Parathyroid adenoma (tissue), 2 donors: ENCODE measurements around the gene PPP2R3C.

Source experiments
- H2AFZ ChIP-seq: fragments of 300-600 bp; sonication (generic); one replicate; pipeline ENCODE4 v1.7.0; 2017; ENCODE audit warnings: antibody characterized with exemption, mild to moderate bottlenecking
- H3K27ac ChIP-seq: fragments of 300-600 bp; sonication (generic); one replicate; pipeline ENCODE4 v1.7.0; 2017
- H3K27me3 ChIP-seq: fragments of 300-600 bp; sonication (generic); one replicate; pipeline ENCODE4 v1.7.0; 2017; ENCODE audit warnings: low read length; ENCODE audit not compliant: control insufficient read depth, insufficient read depth
- H3K36me3 ChIP-seq: fragments of 300-600 bp; sonication (generic); one replicate; pipeline ENCODE4 v1.7.0; 2017; ENCODE audit warnings: low read length; ENCODE audit not compliant: control insufficient read depth, insufficient read depth
- H3K4me1 ChIP-seq: fragments of 300-600 bp; sonication (generic); one replicate; pipeline ENCODE4 v1.7.0; 2017; ENCODE audit warnings: control low read depth
- H3K4me2 ChIP-seq: fragments of 300-600 bp; sonication (generic); one replicate; pipeline ENCODE4 v1.7.0; 2017; ENCODE audit warnings: low read length
- H3K4me3 ChIP-seq: fragments of 300-600 bp; sonication (generic); one replicate; pipeline ENCODE4 v1.7.0; 2017; ENCODE audit warnings: low read depth, low read length
- H3K79me2 ChIP-seq: fragments of 300-600 bp; sonication (generic); one replicate; pipeline ENCODE4 v1.7.0; 2017; ENCODE audit warnings: control low read depth
- H3K9ac ChIP-seq: fragments of 300-600 bp; sonication (generic); one replicate; pipeline ENCODE4 v1.7.0; 2017; ENCODE audit warnings: mild to moderate bottlenecking
- H3K9me3 ChIP-seq: fragments of 300-600 bp; sonication (generic); one replicate; pipeline ENCODE4 v1.7.0; 2017; ENCODE audit warnings: low read length; ENCODE audit not compliant: control insufficient read depth
- TF ChIP-seq, protein P1 (sequence below): fragments of 300-600 bp; sonication (generic); IDR thresholded peaks from one replicate; pipeline ENCODE4 v1.7.0; 2017; ENCODE audit warnings: antibody characterized with exemption, mild to moderate bottlenecking
- donor health status: primary hyperparathyroidism.

PPP2R3C gene

DNA sequence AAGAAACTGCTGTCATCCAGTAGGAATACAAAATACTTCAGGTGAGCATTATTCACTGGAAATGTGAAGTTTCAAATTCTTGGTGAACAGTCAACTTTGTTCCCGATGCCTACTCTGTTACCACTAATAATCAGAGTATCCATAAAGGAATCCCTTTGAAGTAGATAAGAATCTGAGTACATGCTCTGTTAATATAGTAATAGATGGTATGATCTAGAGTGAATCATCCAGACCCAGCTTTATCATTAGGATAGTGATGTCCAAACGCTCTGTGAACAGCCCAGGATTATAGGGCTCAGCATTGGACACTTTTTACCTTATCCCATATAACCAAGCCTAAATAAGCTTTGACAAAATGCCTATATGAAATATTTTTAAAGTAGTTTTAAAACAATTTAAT is 33.3 kb downstream of the PPP2R3C start:
- TF ChIP-seq, protein P1, sequence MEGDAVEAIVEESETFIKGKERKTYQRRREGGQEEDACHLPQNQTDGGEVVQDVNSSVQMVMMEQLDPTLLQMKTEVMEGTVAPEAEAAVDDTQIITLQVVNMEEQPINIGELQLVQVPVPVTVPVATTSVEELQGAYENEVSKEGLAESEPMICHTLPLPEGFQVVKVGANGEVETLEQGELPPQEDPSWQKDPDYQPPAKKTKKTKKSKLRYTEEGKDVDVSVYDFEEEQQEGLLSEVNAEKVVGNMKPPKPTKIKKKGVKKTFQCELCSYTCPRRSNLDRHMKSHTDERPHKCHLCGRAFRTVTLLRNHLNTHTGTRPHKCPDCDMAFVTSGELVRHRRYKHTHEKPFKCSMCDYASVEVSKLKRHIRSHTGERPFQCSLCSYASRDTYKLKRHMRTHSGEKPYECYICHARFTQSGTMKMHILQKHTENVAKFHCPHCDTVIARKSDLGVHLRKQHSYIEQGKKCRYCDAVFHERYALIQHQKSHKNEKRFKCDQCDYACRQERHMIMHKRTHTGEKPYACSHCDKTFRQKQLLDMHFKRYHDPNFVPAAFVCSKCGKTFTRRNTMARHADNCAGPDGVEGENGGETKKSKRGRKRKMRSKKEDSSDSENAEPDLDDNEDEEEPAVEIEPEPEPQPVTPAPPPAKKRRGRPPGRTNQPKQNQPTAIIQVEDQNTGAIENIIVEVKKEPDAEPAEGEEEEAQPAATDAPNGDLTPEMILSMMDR: no peak
- H2AFZ ChIP-seq: no peak overlapping the region
- H3K9me3 ChIP-seq: no peaks in the 10 kb centered on the region
- H3K4me3 ChIP-seq: no peak overlapping the region
- H3K27ac ChIP-seq: no peak overlapping the region
- H3K27me3 ChIP-seq: no peaks in the 10 kb centered on the region
- no peak overlapping the region for H3K9ac ChIP-seq
- no peak overlapping the region for H3K4me2 ChIP-seq
- H3K36me3 ChIP-seq: no peaks in the 10 kb centered on the region
- H3K4me1 ChIP-seq: no peaks in the 10 kb centered on the region
- no peaks in the 10 kb centered on the region for H3K79me2 ChIP-seq

DNA sequence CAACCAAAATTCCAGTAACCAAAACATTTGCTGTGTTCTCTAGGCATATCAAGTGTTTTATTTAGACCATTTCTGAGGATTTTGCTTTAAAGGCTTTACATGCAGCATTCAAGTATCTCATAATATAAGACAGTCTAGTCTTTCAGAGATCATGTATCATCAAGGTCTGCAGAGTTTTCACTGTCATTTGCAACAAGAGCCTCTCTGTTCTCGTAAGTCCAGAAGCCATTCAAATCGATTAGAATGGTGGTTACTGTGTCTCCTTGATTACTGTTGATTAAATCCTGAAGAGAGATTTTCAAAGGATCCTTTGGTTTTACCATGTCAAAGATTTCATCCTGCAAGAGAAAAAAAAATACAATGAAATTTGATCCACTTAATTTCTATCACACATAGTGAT is 36.3 kb downstream of the PPP2R3C start:
- no peak overlapping the region for H3K4me2 ChIP-seq
- H3K9me3 ChIP-seq: no peaks in the 10 kb centered on the region
- H3K4me1 ChIP-seq: no peaks in the 10 kb centered on the region
- H3K27ac ChIP-seq: no peak overlapping the region
- no peaks in the 10 kb centered on the region for H3K36me3 ChIP-seq
- H3K27me3 ChIP-seq: no peaks in the 10 kb centered on the region
- no peak overlapping the region for H3K4me3 ChIP-seq
- H2AFZ ChIP-seq: no peak overlapping the region
- no peaks in the 10 kb centered on the region for H3K79me2 ChIP-seq
- TF ChIP-seq, protein P1: no peak
- H3K9ac ChIP-seq: no peak overlapping the region

DNA sequence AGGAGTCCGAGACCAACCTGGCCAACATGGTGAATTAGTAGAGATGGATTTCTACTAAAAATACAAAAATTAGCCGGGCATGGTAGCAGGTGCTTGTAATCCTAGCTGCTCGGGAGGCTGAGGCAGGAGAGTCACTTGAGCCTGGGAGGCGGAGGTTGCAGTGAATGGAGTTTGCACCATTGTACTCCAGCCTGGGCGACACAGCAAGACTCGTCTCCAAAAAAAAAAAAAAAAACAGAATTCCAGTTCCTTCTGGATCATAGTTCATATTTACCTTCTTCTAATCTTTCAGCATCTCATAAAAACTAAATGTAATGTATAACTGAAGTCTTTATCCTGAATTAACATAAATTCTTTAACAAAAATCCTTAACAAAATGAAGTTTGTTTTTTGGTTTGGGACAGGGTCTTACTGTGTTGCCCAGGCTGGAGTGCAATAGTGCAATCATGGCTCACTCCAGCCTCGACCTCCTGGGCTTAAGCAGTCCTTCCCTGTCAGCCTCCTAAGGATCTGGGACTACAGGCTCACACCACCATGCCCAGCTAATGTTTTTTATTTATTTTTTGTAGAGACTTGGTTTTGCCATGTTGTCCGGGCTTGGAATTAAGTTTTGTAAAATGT is 38.1 kb downstream of the PPP2R3C start:
- no peaks in the 10 kb centered on the region for H3K79me2 ChIP-seq
- no peaks in the 10 kb centered on the region for H3K9me3 ChIP-seq
- no peak overlapping the region for H3K4me2 ChIP-seq
- TF ChIP-seq, protein P1: no peak
- no peaks in the 10 kb centered on the region for H3K27me3 ChIP-seq
- H3K36me3 ChIP-seq: no peaks in the 10 kb centered on the region
- H3K9ac ChIP-seq: no peak overlapping the region
- H3K27ac ChIP-seq: no peak overlapping the region
- no peaks in the 10 kb centered on the region for H3K4me1 ChIP-seq
- no peak overlapping the region for H3K4me3 ChIP-seq
- no peak overlapping the region for H2AFZ ChIP-seq

DNA sequence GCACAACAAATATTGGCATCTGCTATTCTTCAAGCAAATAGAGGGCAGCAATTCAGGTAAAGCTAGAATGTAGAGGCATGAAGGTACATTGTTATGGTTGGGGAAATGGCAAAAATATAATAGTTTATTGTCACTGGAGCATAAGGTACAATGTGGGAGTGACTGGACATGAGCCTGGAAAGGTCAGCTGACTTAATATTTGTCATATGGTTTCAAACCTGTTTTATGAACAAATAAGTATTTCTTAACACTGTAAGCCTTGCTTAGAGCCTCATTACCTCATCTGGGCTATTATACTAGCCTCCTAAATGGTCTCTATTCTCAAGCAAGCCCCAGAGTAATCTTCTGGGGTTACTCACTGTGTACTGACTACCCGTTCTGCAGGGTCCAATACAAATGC is 42.0 kb downstream of the PPP2R3C start:
- Histone ChIP-seq H3K36me3 (no peaks in the 10 kb centered on the region), H3K27ac (no peak overlapping the region)

More for the DNA sequence above, 42.0 kb downstream of the PPP2R3C start:
- H3K79me2 ChIP-seq: no peaks in the 10 kb centered on the region
- no peak overlapping the region for H3K4me2 ChIP-seq
- TF ChIP-seq, protein P1: no peak
- H3K9me3 ChIP-seq: no peaks in the 10 kb centered on the region
- H3K4me1 ChIP-seq: no peaks in the 10 kb centered on the region
- H2AFZ ChIP-seq: no peak overlapping the region
- no peaks in the 10 kb centered on the region for H3K27me3 ChIP-seq
- no peak overlapping the region for H3K4me3 ChIP-seq
- H3K9ac ChIP-seq: no peak overlapping the region
